Umbilical cord (tissue), 2 donors: ENCODE results near the gene CRYBG3. TPM values are rescaled to one million over a fixed set of nuclear protein-coding genes. Genes with fewer than 3 reads are reported as not detected.

Source experiments
- DNase-seq: peaks from one replicate; pipeline ENCODE4 v3.0.0-alpha.2; 2015; ENCODE audit warnings: low spot score
- total RNA-seq: library from RNA; depleted of rRNA; stranded (reverse); fragments of >200 nt; gene quantifications from one replicate; pipeline ENCODE4 v1.2.3, GENCODE V29; 2014; ENCODE audit warnings: low replicate concordance; ENCODE audit not compliant: insufficient read depth

The CRYBG3 gene
- total RNA-seq, 1 donor from 2014 or later = 20.0 TPM

GRCh38 chr3:97838393-97838792 lies 16.6 kb downstream of the CRYBG3 start:
- no peak for DNase-seq

DNA sequence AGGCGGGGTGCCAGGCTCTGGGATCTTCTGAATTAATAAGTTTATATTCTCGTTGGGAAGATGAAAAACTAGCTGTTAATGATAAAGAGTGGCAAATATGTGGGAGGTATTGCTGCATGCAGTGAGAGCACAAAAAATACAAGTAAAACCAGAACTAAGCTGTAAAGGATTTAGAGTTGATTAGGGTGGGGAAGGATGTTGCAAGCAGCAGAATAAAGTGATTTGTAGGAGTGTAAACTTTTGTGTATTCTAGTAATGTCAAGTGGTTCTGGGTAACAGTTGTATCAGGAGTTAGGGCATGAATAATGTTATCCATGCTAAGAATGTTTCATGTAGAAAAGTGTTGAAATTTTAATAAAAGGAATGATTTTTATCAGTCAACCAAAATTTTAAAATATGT lies 18.1 kb downstream of the CRYBG3 start:
- no peak for DNase-seq

DNA sequence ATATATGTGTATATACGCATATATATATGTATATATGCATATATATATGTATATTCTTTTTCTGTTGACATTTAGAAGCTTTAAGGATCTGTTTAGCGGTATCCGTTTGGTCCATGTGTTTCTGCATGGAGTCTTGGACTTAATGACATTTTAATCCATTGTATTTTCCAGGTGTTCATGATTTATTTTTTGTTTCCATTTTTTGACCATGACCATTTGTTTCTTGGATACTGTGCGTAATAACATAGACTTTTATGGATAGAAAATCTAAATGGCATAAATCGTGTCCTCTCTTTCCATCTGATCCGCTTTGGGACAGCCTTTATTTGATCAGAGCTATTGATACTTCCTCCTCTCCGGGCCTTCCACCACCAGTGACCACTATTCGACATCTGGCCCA lies 19.5 kb downstream of the CRYBG3 start:
- DNase-seq = no peak

DNA sequence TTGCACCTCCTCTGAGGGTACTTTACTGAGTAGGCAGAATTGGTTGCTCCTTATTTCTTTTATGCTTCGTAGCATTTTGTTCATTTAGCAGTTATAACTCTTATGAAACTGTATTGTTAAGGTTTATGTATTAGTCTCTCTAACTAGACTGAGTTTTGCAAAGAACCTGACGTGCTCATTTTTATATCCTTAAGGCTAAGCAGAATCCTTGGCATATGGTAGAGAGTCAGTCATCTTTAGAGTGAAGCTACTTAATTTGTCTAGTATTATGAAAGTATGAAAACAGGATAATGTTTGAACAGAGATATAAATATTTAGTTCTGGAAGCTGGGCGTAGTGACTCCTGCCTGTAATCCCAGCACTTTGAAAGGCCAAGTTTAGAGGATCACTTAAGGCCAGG lies 20.1 kb downstream of the CRYBG3 start:
- no peak for DNase-seq

DNA sequence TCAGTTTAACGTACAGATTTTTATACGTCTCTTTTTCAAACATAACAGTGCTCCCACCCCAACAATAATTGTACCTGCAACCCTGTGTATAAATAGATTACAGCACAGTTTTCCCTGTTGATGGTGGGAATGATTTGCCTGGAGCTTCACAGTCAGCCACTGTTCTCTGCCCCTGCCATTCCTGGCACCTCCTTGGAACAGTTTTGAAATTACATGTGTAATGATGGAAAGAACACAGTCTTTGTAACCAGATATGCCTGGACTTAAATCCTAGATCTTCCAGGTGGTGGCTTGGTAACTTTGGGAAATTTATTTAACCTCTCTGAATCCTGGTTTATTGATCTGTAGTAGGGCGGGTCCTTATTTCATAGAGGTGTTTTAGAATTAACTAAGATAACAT lies 27.0 kb downstream of the CRYBG3 start:
- no peak for DNase-seq

- no peak for DNase-seq
These were observed 35.6 kb downstream of the CRYBG3 start for GRCh38 chr3:97857401-97857800.

- DNase-seq = no peak
These were observed 38.6 kb downstream of the CRYBG3 start for GRCh38 chr3:97860364-97860763.

GRCh38 chr3:97862582-97862981 lies 40.8 kb downstream of the CRYBG3 start:
- DNase-seq = no peak

GRCh38 chr3:97863031-97863430 lies 41.2 kb downstream of the CRYBG3 start:
- DNase-seq = no peak

DNA sequence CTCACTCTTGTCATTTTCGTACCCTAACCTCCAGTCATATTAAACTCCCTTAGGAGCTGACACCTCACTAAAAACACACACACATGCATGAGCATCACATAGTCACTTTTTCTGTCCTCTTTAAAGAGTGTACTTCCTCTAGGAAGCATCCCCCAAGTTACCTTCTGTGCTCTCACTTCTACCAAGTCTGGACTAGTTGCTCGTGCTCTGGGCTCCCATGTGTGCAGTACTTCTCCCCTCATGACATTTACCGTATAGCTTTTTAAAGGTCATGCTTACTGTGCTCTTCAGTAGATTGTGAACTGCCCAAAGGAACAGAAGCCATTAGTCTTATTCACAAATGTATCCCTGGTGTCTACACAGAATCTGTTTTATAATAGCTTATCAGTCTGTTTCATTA lies 42.0 kb downstream of the CRYBG3 start:
- DNase-seq = no peak

GRCh38 chr3:97871186-97871585 lies 49.4 kb downstream of the CRYBG3 start:
- DNase-seq = no peak

GRCh38 chr3:97871801-97872524 lies 50.2 kb downstream of the CRYBG3 start:
- peak; percentile 49 for DNase-seq

GRCh38 chr3:97872525-97873042 lies 50.8 kb downstream of the CRYBG3 start:
- no peak for DNase-seq

- DNase-seq = no peak
These were observed 58.5 kb downstream of the CRYBG3 start for GRCh38 chr3:97880267-97880666.

DNA sequence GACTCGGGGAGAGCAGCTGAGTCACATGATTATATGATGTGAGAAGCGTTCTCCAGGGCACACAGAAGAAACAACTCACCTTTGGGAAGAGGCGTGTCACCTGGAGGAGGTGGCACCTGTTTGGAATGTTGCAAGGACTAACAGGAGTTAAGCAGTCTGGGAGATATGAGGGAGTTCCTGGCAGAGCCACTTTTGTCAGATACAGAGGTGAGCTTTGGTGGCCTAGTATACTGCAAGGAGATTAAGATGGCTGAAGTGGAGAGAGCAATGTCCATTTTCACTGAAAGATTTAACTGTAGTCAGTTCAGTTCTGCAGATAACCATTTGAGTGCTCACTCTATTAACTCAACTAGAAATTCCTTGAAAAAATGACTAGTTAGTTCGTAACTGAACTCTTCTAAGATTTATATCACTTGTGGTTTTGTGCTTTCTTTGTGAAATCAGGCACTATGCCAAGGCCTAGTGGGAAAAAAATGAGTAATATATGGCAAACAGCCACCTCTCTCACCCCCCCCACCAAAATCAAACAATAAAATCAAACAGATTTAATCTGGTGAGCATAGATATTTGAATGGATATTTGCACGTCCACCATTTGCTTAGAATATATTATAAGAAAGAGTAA lies 61.3 kb downstream of the CRYBG3 start:
- DNase-seq = peak; percentile 3

DNA sequence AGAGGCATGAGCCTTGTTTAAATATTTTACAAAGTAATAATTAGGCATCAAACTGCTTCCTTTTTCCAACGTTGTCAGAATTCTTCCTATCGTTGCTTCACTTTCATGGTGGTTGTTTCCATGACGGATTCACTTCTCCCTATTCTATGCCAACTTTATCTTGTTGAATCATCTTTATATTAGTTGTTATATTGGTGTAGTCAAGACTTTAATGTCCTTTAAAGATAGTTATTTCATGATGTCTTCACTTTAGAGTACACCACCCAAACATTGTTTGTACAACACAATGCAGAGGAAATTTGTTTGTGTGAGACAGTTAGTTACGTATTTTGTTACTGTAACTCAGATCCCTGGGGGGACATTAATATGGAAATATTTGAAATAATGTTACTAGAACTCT lies 61.9 kb downstream of the CRYBG3 start:
- DNase-seq = no peak

DNA sequence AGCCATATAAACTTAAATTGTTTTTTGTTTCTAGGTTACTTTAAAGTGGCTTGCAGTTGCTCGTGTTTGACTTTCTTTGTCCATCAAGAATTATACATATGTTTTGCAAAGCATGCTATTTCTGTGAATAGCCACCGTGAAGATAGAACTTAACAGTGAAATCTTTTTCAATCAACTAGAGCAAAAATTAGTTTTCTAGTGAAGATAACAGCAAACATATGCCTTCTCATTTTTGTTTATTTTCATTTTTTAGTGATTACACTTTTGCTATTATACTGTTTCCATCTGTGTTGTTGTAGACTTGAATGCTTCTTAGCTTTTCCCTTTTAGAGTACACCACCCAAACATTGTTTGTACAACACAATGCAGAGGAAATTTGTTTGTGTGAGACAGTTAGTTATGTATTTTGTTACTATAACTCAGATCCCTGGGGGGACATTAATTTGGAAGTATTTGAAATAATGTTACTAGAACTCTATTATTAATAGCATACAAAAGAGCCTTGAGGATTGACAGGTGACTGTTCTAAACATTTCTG lies 62.8 kb downstream of the CRYBG3 start:
- DNase-seq = no peak

- no peak for DNase-seq
These were observed 64.4 kb downstream of the CRYBG3 start for GRCh38 chr3:97885931-97886824.

- no peak for DNase-seq
These were observed 68.0 kb downstream of the CRYBG3 start for GRCh38 chr3:97889814-97890213.

DNA sequence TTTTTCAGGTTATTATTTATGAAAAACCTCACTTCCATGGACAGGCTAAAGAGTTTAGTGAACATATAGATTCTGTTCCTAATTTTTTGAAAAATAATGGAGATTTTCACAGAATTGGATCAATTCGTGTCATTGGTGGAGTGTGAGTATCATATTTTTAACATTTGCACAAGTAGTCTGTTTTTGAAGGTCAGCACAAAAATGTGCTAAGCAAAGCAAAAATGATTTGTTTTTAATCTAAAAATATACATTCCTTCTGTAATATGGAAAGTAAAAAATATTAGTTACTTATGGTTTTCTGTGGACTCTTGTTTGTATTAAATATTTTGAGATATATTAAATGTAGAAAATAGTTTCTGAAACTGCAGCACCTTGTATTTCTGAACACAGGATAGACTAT lies 71.0 kb downstream of the CRYBG3 start:
- no peak for DNase-seq

DNA sequence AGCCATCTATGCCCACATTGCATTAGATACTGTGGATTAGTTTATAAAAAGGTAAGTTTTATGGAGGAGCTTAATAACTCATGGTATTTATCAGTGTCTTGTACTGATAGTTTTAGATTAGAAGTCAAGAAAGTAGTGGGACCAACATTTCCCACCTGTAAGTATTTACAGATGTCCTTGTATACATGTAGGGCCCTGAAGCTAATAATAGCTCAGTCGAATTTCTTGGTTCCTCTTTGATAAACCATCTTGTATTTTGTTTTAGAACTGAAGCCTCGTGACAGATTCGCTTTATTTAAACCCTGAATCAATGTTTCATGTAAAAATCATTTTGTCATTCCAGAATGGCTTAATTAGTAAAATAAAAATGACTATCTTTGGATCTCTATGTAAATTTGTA lies 73.4 kb downstream of the CRYBG3 start:
- no peak for DNase-seq

DNA sequence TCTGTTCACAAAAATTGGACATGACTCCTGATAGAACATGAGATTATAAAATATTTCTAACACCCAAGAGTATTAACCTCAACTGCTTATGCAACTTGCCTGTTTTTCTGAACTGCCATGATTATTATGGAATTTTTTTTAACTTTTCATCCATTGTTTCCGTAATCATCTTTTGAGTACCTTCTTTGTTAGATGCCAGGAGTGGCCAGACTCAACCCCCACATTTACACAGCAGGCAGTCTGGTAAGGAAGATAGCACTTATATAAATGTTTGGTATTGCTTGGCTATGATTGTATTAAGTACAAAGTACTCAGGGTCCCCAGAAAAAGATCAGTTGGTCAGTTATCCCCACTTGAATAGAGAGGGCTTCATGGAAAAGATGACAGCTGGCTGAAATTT lies 74.3 kb downstream of the CRYBG3 start:
- DNase-seq = no peak
